CD14-positive monocyte (primary cell): ENCODE results near the gene CCDC85C. TPM values are rescaled to one million over a fixed set of nuclear protein-coding genes. Genes with fewer than 3 reads are reported as not detected.

Experiments used
- DNase-seq, 3 donors: peaks; one replicate each; pipeline ENCODE4 v3.0.0-alpha.2; 2011 to 2022
- H2AFZ ChIP-seq: 2 replicates; pipeline ENCODE4 v1.6.0; 2012; ENCODE audit warnings: mild to moderate bottlenecking, low read depth, low read length, inconsistent platforms; ENCODE audit not compliant: insufficient read depth, poor library complexity, severe bottlenecking
- H3K27ac ChIP-seq, 2 donors: 1 replicate in 1 of 2; 2 replicates in 1 of 2; pipeline ENCODE4 v1.5.1; 2012 to 2013; ENCODE audit warnings: low read length in 2 of 2, control low read depth in 1 of 2, inconsistent platforms in 1 of 2, low read depth in 1 of 2, mild to moderate bottlenecking in 1 of 2
- H3K27me3 ChIP-seq, 2 donors: one replicate each; pipeline versions ENCODE4 v1.6.0 to v1.6.1; 2011 to 2013; ENCODE audit warnings: low read length in 2 of 2; ENCODE audit not compliant: control insufficient read depth in 2 of 2, insufficient read depth in 2 of 2
- H3K36me3 ChIP-seq, 2 donors: replicated peaks in 1 of 2; 1 replicate in 1 of 2; 2 replicates in 1 of 2; pipeline versions ENCODE4 v1.5.1 to v1.6.1; 2012 to 2013; ENCODE audit warnings: low read length in 2 of 2, control low read depth in 1 of 2, inconsistent platforms in 1 of 2, mild to moderate bottlenecking in 1 of 2; ENCODE audit not compliant: insufficient read depth in 2 of 2, control insufficient read depth in 1 of 2
- H3K4me1 ChIP-seq, 2 donors: 1 replicate in 1 of 2; 2 replicates in 1 of 2; pipeline versions ENCODE4 v1.5.1 to v1.6.1; 2012 to 2013; ENCODE audit warnings: low read length in 2 of 2, control low read depth in 1 of 2, inconsistent platforms in 1 of 2, mild to moderate bottlenecking in 1 of 2, moderate library complexity in 1 of 2; ENCODE audit not compliant: insufficient read depth in 2 of 2, control insufficient read depth in 1 of 2
- H3K4me2 ChIP-seq: replicated peaks from 2 replicates; pipeline ENCODE3; 2012; ENCODE audit warnings: low read length, moderate library complexity, mild to moderate bottlenecking; ENCODE audit not compliant: poor library complexity, severe bottlenecking; ENCODE audit errors: extremely low read depth
- H3K4me3 ChIP-seq, 3 experiments: fragments of 200-600 bp in 1 of 3; sonication (generic) in 1 of 3; replicated peaks in 1 of 3; 1 replicate in 2 of 3; 2 replicates in 1 of 3; pipeline ENCODE4 v1.5.1; 2011 to 2013; ENCODE audit warnings: low read length in 3 of 3, mild to moderate bottlenecking in 3 of 3, control low read depth in 2 of 3, low read depth in 2 of 3, inconsistent platforms in 1 of 3, moderate library complexity in 1 of 3
- H3K79me2 ChIP-seq: 2 replicates; pipeline ENCODE4 v1.6.0; 2012; ENCODE audit warnings: mild to moderate bottlenecking, control low read depth, inconsistent platforms, low read length, moderate library complexity; ENCODE audit not compliant: insufficient read depth
- H3K9ac ChIP-seq: 2 replicates; pipeline ENCODE4 v1.6.0; 2017; ENCODE audit warnings: low read length, mild to moderate bottlenecking; ENCODE audit not compliant: insufficient read depth, poor library complexity, severe bottlenecking
- H3K9me3 ChIP-seq, 2 donors: replicated peaks in 1 of 2; 1 replicate in 1 of 2; 2 replicates in 1 of 2; pipeline versions ENCODE4 v1.5.1 to v1.6.1; 2012 to 2013; ENCODE audit warnings: low read length in 2 of 2, control low read depth in 1 of 2; ENCODE audit not compliant: control insufficient read depth in 1 of 2, insufficient read depth in 1 of 2
- H4K20me1 ChIP-seq: 2 replicates; pipeline ENCODE4 v1.6.0; 2012; ENCODE audit warnings: mild to moderate bottlenecking, low read length, control low read depth, moderate library complexity; ENCODE audit not compliant: insufficient read depth
- H3K27ac Mint-ChIP-seq, 7 donors: one replicate each; pipeline ENCODE4 v1.8.0; 2020; ENCODE audit warnings: mild to moderate bottlenecking in 7 of 7, mixed read lengths in 7 of 7, moderate library complexity in 6 of 7, inconsistent platforms in 2 of 7
- H3K27me3 Mint-ChIP-seq, 3 donors: one replicate each; pipeline ENCODE4 v1.8.0; 2021 to 2022; ENCODE audit warnings: low read depth in 3 of 3, mild to moderate bottlenecking in 3 of 3, mixed read lengths in 3 of 3, moderate library complexity in 3 of 3, inconsistent platforms in 1 of 3
- H3K36me3 Mint-ChIP-seq, 2 donors: one replicate each; pipeline ENCODE4 v1.8.0; 2020; ENCODE audit warnings: mixed read lengths in 2 of 2, inconsistent platforms in 1 of 2, mild to moderate bottlenecking in 1 of 2
- H3K4me1 Mint-ChIP-seq: one replicate; pipeline ENCODE4 v1.8.0; 2020; ENCODE audit warnings: mild to moderate bottlenecking, mixed read lengths
- H3K4me3 Mint-ChIP-seq, 2 donors: one replicate each; pipeline ENCODE4 v1.8.0; 2020; ENCODE audit warnings: mild to moderate bottlenecking in 2 of 2, mixed read lengths in 2 of 2, moderate library complexity in 1 of 2
- H3K9me3 Mint-ChIP-seq, 7 donors: one replicate each; pipeline ENCODE4 v1.8.0; 2020 to 2022; ENCODE audit warnings: mixed read lengths in 7 of 7, mild to moderate bottlenecking in 6 of 7, moderate library complexity in 6 of 7, inconsistent platforms in 2 of 7
- CTCF ChIP-seq: fragments of 200-600 bp; IDR thresholded peaks from one replicate; pipeline ENCODE4 v1.8.0; 2022; ENCODE audit warnings: antibody characterized with exemption, mild to moderate bottlenecking
- WGBS: methylation state at CpG from one replicate; pipeline ENCODE4 v1.1.5; 2013; ENCODE audit warnings: missing lambda C conversion rate; ENCODE audit not compliant: insufficient coverage; 5-methylcytosine and 5-hydroxymethylcytosine counted together
- intact Hi-C, 2 donors: fragments of 100-400 bp; cut with micrococcal nuclease; formaldehyde crosslinking; loops; one replicate each; pipeline versions ENCODE4 v1.15.0 to v1.15.1; 2023
- polyA plus RNA-seq, 3 donors: library from polyadenylated mRNA; depleted of rRNA in 1 of 3; unstranded in 2 of 3; stranded (reverse) in 1 of 3; fragments of 300-500 nt in 2 of 3; fragments of >200 nt in 1 of 3; fragmentation: Illumina TruSeq in 2 of 3; gene quantifications; 1 replicate in 2 of 3; 2 replicates in 1 of 3; pipeline ENCODE4 v1.2.3, GENCODE V29; 2012 to 2021

The CCDC85C gene
- polyA plus RNA-seq, 3 donors, result under 0.01 to 0.03 TPM; not detected in 1

GRCh38 chr14:99554757-99555531 lies 49.1 kb downstream of the CCDC85C start:
- peak overlapping the region in 1 of 7 donors; percentile 51 for H3K27ac Mint-ChIP-seq
- no peaks in the 10 kb centered on the region for H3K36me3 Mint-ChIP-seq
- no peak for DNase-seq
- TF ChIP-seq CTCF, result no peak
- Histone ChIP-seq H3K4me3 (no peak overlapping the region), H3K4me1 (no peaks in the 10 kb centered on the region), H3K36me3 (no peaks in the 10 kb centered on the region), H3K79me2 (no peaks in the 10 kb centered on the region), H3K9me3 (no peaks in the 10 kb centered on the region), H3K4me2 (no peak overlapping the region), H3K27me3 (no peaks in the 10 kb centered on the region), H3K27ac (no peak overlapping the region), H2AFZ (no peak overlapping the region), H3K9ac (no peak overlapping the region), H4K20me1 (no peaks in the 10 kb centered on the region)
- H3K4me1 Mint-ChIP-seq, result no peaks in the 10 kb centered on the region
- no peaks in the 10 kb centered on the region for H3K9me3 Mint-ChIP-seq
- WGBS, result 91% methylated on average over 5 of the region's 9 CpGs
- intact Hi-C loops, result no loop called here
- peaks cover 0 to 2% (median 1%) of the 10 kb centered on the region in 3 donors for H3K27me3 Mint-ChIP-seq
- H3K4me3 Mint-ChIP-seq, result no peak overlapping the region

- Mint-ChIP-seq H3K27me3 (peaks cover 0 to 1% (median 0%) of the 10 kb centered on the region in 3 donors), H3K9me3 (peaks cover 0 to under 1% (median 0%) of the 10 kb centered on the region in 7 donors), H3K4me1 (no peaks in the 10 kb centered on the region), H3K36me3 (no peaks in the 10 kb centered on the region), H3K4me3 (peak overlapping the region in 1 of 2 donors; percentile 14), H3K27ac (no peak overlapping the region)
- Histone ChIP-seq H3K4me2 (no peak overlapping the region), H4K20me1 (no peaks in the 10 kb centered on the region), H2AFZ (no peak overlapping the region), H3K4me1 (no peaks in the 10 kb centered on the region), H3K4me3 (no peak overlapping the region), H3K9me3 (no peaks in the 10 kb centered on the region), H3K27ac (no peak overlapping the region), H3K79me2 (no peaks in the 10 kb centered on the region), H3K36me3 (no peaks in the 10 kb centered on the region), H3K27me3 (no peaks in the 10 kb centered on the region), H3K9ac (no peak overlapping the region)
- 93% methylated on average over 10 of the region's 12 CpGs for WGBS
- intact Hi-C loops, result no loop called here
- no peak for TF ChIP-seq CTCF
- DNase-seq, result no peak
These were observed 49.8 kb downstream of the CCDC85C start for GRCh38 chr14:99554184-99554583.
